Measurements from ENCODE around the gene ZBTB24.

DNA sequence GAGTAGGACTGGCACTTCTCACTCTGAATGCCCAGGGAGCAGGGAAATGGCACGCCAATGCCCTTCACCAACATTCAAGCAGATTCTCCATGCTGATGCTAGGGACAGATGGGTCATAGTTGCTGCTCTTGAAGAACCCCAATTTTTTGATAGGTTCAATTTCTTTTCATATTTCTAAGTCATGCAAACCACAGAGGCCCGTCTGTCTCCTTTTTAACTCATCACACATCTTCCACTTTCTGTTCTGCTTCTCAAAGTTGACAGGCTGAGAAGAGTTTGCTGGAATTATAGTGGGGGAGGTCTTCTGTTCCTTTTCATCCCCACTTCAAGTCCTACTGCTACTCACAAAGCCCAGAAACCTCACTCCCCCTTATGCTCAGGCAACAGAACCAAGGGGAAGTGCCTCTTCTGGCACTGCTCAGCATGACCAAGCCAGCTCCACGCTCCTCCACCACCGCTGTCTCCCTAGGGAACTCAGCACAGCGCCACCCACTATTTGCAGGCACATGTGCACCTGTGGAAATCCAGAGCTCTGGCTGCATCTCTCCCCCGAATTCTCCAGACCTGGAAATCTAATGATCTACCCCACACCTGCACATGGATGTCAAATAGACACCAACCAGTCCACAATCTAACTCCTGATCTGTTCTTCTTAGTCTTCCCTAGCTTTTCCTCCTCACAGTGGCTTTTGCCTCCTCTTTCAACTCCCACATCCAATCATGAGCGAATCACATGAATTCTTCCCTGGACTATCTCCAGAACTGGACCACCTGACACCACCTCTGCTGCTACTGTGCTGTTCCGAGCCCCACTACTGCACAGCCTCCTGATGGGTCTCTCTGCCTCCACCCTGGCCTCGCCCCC, 10.7 kb downstream of the ZBTB24 start:
- TF ChIP-seq CTCF (IDR thresholded peaks at IDR 0.05; ENCODE audit: low read depth, low read length) (no peak), POLR2A (IDR thresholded peaks at IDR 0.05; ENCODE audit: extremely low read depth, insufficient read length) (no peak), MYC (IDR thresholded peaks at IDR 0.05; ENCODE audit: low read depth, low read length) (no peak)
- TF ChIP-seq, protein P1, sequence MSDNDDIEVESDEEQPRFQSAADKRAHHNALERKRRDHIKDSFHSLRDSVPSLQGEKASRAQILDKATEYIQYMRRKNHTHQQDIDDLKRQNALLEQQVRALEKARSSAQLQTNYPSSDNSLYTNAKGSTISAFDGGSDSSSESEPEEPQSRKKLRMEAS (IDR thresholded peaks at IDR 0.05; ENCODE audit: low read depth, low read length): no peak
